AG10803 (cell line): Measurements from ENCODE around the gene ADCY7.

ENCODE experiments used
- DNase-seq: peaks from one replicate; pipeline ENCODE4 v3.0.0; 2010; ENCODE audit warnings: low read depth
- H3K4me3 ChIP-seq: 2 replicates; pipeline ENCODE4 v1.5.1; 2011; ENCODE audit warnings: mild to moderate bottlenecking, low read length, control low read depth
- TF ChIP-seq, protein P1 (sequence below): conservative IDR thresholded peaks from 2 replicates; pipeline ENCODE4 v1.5.1; 2011; ENCODE audit warnings: mild to moderate bottlenecking, low read length, control low read depth, inconsistent platforms

Gene ADCY7

DNA sequence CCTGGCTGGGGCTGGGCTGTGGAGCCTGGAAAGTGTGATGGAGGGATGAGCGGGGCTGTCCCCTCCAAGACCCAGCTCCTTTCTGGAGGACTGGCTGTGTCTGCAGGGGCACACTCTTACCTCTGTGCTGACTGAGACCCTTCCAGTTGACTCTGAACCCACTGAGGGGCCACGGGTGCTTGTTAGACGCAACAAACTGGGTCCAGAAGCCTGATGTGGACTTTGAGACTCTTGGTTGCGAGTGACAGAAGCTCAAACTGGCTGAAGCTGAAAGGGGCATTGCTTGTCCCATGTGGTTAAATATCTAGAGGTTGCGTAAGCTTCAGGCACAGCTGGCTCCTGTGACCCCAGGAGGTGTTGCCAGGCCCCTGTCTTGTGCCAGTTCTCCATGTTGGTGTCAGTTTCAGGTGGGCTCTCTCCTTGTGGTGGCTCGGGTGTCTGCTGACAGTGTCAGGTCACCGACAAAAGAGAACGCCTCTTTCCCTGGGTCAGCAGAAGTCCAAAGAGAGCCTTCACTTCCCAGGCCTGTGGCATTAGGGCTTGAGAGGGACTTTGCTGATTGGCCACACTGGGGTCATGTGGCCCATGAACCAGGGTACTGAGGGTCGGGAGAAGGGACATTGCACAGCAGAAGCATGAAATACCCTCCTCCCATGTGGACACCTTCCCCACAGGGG lies 16.7 kb downstream of the ADCY7 start:
- H3K4me3 ChIP-seq = no peak overlapping the region
- no peak for DNase-seq

DNA sequence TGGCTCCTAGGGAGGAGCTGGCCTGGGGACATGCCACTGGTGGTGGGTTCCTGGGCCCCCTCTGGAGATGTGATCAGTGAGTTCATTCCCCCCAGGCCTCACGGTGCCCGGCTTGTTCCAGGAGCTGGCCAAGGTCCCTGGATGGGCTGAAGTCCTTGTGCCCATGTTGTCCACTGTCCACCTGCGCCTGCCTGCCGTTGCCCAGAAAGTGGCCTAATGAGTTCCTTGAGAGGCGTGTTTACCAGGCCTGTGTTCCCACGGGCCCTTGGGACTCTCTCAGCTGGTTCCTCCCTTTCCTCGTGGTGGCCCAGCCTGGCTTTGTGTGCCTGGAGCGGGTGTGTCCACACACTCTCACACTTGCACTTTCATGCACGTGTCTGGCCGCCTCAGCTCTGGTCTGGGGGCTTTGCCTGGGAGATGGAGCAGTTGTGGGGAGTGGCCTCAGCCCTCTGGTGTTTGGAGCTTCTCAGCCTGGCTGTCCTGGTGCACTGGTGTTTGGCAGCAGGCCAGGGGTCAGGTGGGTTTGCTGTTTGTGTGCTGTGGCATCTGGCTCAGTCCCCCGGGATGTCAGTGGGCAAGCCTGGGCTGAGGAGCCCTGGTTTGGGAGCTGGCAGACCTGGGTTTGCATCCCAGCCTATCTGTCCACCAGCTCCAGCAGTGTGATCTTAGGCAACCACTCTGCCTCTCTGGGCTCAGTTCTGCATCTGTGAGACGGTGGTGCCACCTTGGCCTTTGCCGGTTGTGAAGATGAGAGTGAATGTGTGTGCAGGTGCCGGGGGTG lies 18.0 kb downstream of the ADCY7 start:
- TF ChIP-seq, protein P1, sequence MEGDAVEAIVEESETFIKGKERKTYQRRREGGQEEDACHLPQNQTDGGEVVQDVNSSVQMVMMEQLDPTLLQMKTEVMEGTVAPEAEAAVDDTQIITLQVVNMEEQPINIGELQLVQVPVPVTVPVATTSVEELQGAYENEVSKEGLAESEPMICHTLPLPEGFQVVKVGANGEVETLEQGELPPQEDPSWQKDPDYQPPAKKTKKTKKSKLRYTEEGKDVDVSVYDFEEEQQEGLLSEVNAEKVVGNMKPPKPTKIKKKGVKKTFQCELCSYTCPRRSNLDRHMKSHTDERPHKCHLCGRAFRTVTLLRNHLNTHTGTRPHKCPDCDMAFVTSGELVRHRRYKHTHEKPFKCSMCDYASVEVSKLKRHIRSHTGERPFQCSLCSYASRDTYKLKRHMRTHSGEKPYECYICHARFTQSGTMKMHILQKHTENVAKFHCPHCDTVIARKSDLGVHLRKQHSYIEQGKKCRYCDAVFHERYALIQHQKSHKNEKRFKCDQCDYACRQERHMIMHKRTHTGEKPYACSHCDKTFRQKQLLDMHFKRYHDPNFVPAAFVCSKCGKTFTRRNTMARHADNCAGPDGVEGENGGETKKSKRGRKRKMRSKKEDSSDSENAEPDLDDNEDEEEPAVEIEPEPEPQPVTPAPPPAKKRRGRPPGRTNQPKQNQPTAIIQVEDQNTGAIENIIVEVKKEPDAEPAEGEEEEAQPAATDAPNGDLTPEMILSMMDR = no peak
- DNase-seq = no peak
- H3K4me3 ChIP-seq = no peak overlapping the region

More for the DNA sequence above, 16.7 kb downstream of the ADCY7 start:
- TF ChIP-seq, protein P1 = no peak

DNA sequence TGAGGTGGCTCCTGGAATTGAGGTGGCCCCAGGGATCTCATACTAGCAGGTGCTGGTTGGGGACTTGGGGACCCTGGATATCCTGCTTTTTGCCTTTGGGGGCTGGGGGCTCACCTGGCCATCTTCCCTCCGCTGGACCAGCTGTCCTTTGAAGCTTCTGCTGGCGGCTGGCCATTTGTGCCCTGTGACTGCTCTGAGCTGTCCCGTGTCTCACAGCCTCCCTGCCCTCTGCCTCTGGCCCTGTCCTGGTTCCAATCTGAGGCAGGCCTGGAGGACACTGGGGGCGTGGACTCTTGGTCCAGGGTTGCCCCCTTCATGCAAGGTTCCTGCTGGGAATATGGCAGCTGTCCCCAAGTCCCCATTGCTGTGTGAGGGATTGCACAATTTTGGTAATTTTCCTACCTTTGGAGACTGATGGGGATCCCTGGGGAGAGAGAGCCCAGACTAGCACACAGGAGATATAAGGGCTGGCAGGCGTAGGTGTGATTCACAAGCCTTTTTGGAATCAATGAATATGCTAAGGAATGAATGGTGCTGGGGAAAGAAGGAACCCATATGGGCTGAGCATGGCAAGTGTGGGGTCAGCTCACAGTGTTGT lies 19.2 kb downstream of the ADCY7 start:
- no peak overlapping the region for H3K4me3 ChIP-seq
- TF ChIP-seq, protein P1 = no peak
- no peak for DNase-seq

DNA sequence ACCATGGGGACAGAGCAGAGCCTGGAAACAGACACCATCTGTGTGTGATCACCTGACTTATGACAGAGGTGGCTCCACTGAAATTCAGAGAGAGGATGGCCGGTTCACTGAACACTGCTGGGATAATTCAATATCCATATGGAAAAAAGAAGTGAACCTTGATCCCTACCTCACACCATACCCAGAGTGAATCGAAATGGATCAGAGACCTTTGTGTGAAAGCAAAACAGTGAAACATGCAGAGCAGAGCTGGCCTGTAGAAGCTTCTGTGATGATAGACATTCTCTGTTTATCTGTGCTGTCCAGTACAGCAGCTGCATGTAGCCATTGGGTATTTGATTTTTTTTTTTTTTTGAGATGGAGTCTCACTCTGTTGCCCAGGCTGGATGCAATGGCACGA lies 20.3 kb downstream of the ADCY7 start:
- no peak overlapping the region for H3K4me3 ChIP-seq
- TF ChIP-seq, protein P1 = no peak
- DNase-seq = no peak

DNA sequence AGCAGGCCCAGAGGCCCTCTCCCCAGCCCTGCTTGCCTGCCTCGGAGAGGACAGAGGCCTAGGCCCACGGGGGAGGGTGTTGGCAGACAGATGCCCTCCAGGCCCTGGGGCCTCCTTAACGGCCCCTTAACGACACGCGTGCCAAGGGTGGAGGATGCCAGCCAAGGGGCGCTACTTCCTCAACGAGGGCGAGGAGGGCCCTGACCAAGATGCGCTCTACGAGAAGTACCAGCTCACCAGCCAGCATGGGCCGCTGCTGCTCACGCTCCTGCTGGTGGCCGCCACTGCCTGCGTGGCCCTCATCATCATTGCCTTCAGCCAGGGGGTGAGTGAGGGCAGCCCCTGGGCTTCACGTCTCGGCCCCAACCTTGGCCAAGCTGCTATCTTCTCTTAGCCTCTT lies 21.7 kb downstream of the ADCY7 start:
- no peak overlapping the region for H3K4me3 ChIP-seq
- no peak for DNase-seq
- TF ChIP-seq, protein P1 = no peak

DNA sequence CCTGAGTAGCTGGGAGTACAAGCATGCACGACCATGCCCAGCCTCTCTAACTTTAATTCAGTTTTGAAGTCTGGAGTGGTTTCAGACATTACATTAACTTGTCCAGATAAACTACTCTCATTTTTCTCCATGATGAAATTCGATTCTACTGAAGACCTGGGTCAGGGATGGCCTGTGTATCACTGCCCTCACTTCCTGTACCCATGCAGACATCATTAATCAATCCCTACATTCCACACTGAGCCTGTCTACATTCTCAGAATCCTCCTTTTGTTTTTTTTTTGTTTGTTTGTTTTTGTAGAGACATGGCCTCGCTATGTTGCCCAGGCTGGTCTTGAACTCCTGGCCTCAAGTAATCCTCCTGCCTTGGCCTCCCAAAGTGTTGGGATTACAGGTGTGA lies 22.6 kb downstream of the ADCY7 start:
- TF ChIP-seq, protein P1 = no peak
- DNase-seq = no peak
- H3K4me3 ChIP-seq = no peak overlapping the region
